HT1080 (cell line): ENCODE measurements around the gene MAPKAPK5. TPM values are rescaled to one million over a fixed set of nuclear protein-coding genes. Genes with fewer than 3 reads are reported as not detected.
"Not testable (repeated sequence)": the region's sequence is repeated elsewhere in the genome, so short reads cannot be mapped to it uniquely, and the experiment has no call there.

Experiments
- DNase-seq: peaks from one replicate; pipeline ENCODE4 v3.0.0-alpha.2; 2015; ENCODE audit warnings: low read depth
- total RNA-seq: library from RNA; depleted of rRNA; stranded (reverse); fragments of >200 nt; shearing (Covaris generic); gene quantifications from 2 replicates; pipeline ENCODE4 v1.2.3, GENCODE V29; 2014

Gene MAPKAPK5
- total RNA-seq, 1 experiment from 2014 or later = 45.4 TPM

- no peak for DNase-seq
These were observed 14.1 kb upstream of the MAPKAPK5 start for GRCh38 chr12:111827907-111828306.

- DNase-seq = no peak
These were observed 13.6 kb upstream of the MAPKAPK5 start for GRCh38 chr12:111828338-111828979.

GRCh38 chr12:111829635-111830034 lies 12.4 kb upstream of the MAPKAPK5 start:
- not testable (repeated sequence) for DNase-seq

- not testable (repeated sequence) for DNase-seq
These were observed 7.2 kb upstream of the MAPKAPK5 start for GRCh38 chr12:111834740-111835386.

- not testable (repeated sequence) for DNase-seq
These were observed 6.4 kb upstream of the MAPKAPK5 start for GRCh38 chr12:111835531-111836181.

GRCh38 chr12:111838353-111838752 lies 3.7 kb upstream of the MAPKAPK5 start:
- no peak for DNase-seq

- no peak for DNase-seq
These were observed 1.2 kb upstream of the MAPKAPK5 start for GRCh38 chr12:111840807-111841206.

- DNase-seq = no peak
These were observed 735 bp upstream of the MAPKAPK5 start for GRCh38 chr12:111841236-111841749.

GRCh38 chr12:111842556-111843396 lies 748 bp downstream of the MAPKAPK5 start:
- peak; percentile 5 for DNase-seq

GRCh38 chr12:111846016-111846415 lies 4.0 kb downstream of the MAPKAPK5 start:
- no peak for DNase-seq

- DNase-seq = no peak
These were observed 8.5 kb downstream of the MAPKAPK5 start for GRCh38 chr12:111850526-111850925.

GRCh38 chr12:111858186-111858585 lies 16.2 kb downstream of the MAPKAPK5 start:
- no peak for DNase-seq

- DNase-seq = no peak
These were observed 16.8 kb downstream of the MAPKAPK5 start for GRCh38 chr12:111858778-111859177.

- no peak for DNase-seq
These were observed 22.9 kb downstream of the MAPKAPK5 start for GRCh38 chr12:111864913-111865312.

GRCh38 chr12:111867531-111867930 lies 25.5 kb downstream of the MAPKAPK5 start:
- no peak for DNase-seq

- DNase-seq = no peak
These were observed 26.9 kb downstream of the MAPKAPK5 start for GRCh38 chr12:111868676-111869588.

GRCh38 chr12:111869671-111870070 lies 27.6 kb downstream of the MAPKAPK5 start:
- no peak for DNase-seq

GRCh38 chr12:111870216-111870615 lies 28.2 kb downstream of the MAPKAPK5 start:
- DNase-seq = no peak

- no peak for DNase-seq
These were observed 28.7 kb downstream of the MAPKAPK5 start for GRCh38 chr12:111870706-111871105.

GRCh38 chr12:111873113-111873512 lies 31.1 kb downstream of the MAPKAPK5 start:
- no peak for DNase-seq
